DMS79 treated with DMSO at 0.1 percent for 48 hours (cell line): ENCODE results near the gene CEACAM6.
"Not testable (repeated sequence)": the region's sequence is repeated elsewhere in the genome, so short reads cannot be mapped to it uniquely, and the experiment has no call there.

Experiments
- DNase-seq: peaks from one replicate; lab custom pipeline; 2025; lab: John Stamatoyannopoulos, UW

Gene CEACAM6

GRCh38 chr19:41746593-41747227, 8.6 kb upstream of the CEACAM6 start:
- peak; percentile 90 for DNase-seq

- no peak for DNase-seq
Measured at GRCh38 chr19:41748012-41748411, 7.3 kb upstream of the CEACAM6 start.

DNA sequence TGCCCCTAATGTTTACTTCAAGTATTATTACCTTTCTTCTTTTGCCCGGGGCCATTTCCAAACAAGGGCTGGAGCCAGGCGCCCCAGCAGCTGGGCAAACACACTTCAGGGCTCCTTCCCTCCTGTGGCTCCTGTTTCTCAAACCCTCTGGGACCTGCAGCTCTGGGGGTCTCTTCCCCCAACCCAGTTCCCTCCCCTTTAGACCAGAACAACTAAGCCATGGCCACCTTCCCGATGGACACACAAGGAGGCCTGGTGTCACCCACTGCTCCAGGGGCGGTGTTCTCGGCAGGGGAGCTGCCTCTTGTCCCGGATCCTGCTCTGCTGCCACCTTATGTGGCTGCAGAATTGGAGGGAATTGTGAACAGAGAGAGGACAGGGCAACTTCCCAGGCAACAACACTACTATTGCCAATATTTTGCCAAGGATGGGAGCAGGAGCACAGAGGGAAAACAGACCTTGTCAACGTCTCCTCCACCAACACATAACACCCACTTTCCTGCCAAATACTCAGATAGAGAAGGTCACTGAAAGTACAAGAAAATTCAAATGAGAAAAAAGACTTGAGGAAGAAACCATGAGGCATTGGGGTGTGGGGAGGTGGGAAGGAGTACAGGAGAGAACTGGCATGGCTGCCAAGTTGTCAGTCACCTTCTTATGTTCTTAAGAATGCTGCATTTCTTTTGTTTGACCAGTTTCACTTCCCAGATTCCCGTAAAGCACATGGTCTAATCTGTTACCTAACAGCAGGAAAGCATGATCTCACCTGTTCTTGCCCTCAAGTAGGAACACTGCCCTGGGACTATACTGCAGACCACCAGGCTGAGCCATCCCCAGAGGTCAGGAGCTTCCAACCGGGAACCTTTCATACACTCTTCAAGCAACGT, 4.8 kb upstream of the CEACAM6 start:
- peak; percentile 94 for DNase-seq

- DNase-seq: peak; percentile 79
Measured at GRCh38 chr19:41753159-41753558, 2.2 kb upstream of the CEACAM6 start.

DNA sequence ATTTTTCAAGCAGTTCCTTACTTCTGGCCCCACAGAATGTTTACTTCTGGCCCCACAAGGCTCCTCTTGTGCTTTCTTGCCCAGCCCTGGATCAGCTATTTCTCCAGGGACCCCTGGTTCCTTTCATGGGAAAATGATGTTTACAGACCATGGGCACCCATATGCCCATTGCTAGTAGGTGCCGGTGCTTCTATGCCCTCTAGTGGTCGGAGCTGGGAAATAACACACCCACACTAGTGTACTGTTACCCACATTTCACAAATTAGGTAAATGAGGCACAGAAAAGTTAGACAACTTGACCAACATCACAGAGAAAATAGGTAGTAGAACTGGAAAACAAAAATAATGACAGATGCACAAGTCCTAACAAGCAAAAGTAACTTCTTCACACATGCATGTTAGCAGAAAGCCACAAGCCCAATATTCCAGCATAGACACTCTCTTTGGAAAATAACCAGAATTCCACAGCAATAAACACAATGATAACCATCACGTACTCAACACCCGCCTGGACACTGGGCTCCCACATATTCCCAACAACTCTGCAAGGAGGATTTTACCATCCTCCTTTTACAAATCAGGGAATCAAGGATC, 1.3 kb upstream of the CEACAM6 start:
- DNase-seq: peak; percentile 46

DNA sequence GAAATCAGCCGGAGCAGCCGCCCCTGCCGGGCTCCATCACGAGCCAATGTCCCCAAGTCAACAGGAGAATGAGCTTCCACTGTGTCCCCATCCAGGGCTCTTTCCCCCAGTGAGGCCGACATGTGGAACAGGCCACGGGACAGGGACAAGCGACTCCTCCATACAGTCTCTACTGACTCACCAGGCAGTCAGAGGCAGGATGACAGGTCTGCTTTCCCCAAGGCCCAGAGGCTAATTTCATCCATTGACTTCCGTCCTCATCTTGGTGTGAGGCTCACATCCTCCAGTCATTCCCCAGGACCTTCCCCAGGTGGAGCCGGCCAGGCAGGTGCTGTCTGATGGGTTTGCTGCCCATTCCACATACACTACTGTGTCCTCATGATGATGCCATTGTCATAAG, 3.5 kb downstream of the CEACAM6 start:
- no peak for DNase-seq

DNA sequence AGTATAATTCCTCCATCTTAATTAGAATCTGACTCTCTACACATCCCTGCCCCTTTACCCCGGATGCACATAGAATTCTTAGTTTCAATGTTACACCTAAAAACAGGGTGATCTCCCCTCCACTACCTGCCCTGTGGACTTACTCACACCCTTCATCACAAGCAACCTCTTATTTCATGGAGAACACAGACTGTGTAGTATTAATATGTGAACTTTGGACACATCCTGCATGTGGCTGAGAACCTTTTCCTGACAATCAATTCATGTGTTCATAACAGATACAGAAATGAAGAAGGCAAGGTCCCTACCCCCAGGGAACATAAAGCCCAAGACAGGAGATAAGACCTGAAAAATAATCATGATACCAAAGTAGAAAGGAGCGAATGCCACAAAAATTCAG, 11.8 kb downstream of the CEACAM6 start:
- no peak for DNase-seq

DNA sequence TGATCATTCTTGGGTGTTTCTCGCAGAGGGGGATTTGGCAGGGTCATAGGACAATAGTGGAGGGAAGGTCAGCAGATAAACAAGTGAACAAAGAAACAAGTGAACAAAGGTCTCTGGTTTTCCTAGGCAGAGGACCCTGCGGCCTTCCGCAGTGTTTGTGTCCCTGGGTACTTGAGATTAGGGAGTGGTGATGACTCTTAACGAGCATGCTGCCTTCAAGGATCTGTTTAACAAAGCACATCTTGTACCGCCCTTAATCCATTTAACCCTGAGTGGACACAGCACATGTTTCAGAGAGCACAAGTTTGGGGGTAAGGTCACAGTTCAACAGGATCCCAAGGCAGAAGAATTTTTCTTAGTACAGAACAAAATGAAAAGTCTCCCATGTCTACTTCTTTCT, 12.8 kb downstream of the CEACAM6 start:
- DNase-seq: not testable (repeated sequence)

- DNase-seq: no peak
Measured at GRCh38 chr19:41769608-41770007, 14.3 kb downstream of the CEACAM6 start.

GRCh38 chr19:41771410-41771809, 16.1 kb downstream of the CEACAM6 start:
- no peak for DNase-seq

DNA sequence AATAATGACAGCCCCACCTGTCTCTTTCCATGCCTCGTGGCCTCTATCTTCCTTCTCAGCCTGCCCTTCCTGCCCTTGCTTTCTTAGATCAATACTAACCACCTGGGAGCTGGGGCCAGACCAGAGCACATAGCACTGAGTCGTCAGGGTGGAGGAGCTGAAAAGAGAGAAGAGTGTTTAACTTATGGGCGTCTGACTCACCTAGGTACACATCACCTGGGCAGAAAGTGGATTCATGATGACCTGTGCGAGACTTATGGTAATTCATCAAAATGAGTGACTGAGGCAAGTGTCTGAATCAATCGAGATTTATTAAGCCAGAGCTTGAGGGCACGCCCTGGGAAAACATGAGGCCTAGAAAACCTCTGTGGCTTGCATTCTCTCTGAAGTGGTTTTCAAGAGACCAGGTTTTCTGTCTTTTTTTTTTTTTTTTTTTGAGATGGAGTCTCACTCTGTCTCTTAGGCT, 19.2 kb downstream of the CEACAM6 start:
- DNase-seq: peak; percentile 98

DNA sequence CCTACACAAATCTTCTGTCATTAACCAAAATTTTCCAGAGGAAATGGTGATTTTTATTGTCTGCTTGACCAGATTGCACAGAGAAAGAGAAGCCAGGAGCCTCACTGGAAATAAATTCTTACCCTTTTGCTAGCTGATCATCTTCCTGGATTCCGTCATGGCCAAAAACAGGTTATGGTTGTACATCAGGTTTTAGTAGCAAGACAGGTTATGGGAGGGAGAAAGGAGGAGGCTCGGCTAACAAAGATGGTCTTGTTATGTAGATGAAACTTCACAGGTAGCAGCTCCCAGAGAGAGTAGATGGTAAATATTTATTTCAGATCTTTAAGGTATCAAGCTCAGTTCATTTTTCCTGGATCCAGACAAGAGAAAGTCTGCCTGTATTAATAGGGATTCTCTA, 21.4 kb downstream of the CEACAM6 start:
- no peak for DNase-seq

DNA sequence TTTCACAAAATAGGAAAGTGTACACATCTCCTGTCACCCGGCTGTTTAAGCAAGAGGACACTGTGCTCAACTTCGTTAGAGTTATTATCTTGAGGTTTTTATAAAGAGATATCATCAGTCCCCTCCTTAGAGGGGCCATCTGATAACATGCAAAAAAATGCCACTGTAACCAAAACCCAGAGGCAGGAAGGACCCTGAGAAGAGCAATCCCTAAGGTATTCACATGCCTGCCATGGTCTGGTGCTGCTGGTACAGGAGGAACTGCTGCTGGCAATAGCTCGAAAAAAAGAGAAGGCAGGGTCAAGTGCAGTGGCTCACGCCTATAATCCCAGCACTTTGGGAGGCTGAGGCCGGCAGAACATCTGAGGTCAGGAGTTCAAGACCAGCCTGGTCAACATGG, 28.3 kb downstream of the CEACAM6 start:
- no peak for DNase-seq

DNA sequence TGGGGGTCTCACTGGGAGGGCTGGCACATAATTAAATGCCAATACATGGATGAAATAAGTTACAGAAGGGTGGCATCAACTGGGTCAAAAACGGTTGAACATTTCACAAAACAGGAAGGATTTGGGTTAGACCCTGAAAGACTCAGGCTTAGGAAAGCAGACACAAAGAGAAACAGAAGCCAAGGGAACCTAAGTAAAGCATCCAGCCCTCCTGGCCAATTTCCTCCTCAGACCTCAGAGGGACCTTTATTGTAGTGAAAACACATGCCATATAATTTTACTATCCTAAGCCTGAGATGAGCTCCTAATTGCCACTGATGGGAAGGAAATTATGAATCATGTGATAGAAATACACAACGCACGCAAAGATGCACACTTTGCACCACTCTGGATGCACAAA, 29.0 kb downstream of the CEACAM6 start:
- DNase-seq: no peak

GRCh38 chr19:41784743-41785142, 29.4 kb downstream of the CEACAM6 start:
- DNase-seq: no peak

GRCh38 chr19:41785653-41786052, 30.3 kb downstream of the CEACAM6 start:
- DNase-seq: peak; percentile 98

- peak; percentile 80 for DNase-seq
Measured at GRCh38 chr19:41787055-41787454, 31.7 kb downstream of the CEACAM6 start.

- DNase-seq: not testable (repeated sequence)
Measured at GRCh38 chr19:41788518-41788917, 33.2 kb downstream of the CEACAM6 start.

GRCh38 chr19:41789053-41789452, 33.7 kb downstream of the CEACAM6 start:
- DNase-seq: peak; percentile 87

GRCh38 chr19:41792513-41793413, 37.4 kb downstream of the CEACAM6 start:
- DNase-seq: peak; percentile 96

GRCh38 chr19:41793414-41793727, 38.0 kb downstream of the CEACAM6 start:
- no peak for DNase-seq

GRCh38 chr19:41795031-41795461, 39.7 kb downstream of the CEACAM6 start:
- DNase-seq: peak; percentile 62
